Measurements from ENCODE around the gene SLC38A8.

Gene SLC38A8

DNA sequence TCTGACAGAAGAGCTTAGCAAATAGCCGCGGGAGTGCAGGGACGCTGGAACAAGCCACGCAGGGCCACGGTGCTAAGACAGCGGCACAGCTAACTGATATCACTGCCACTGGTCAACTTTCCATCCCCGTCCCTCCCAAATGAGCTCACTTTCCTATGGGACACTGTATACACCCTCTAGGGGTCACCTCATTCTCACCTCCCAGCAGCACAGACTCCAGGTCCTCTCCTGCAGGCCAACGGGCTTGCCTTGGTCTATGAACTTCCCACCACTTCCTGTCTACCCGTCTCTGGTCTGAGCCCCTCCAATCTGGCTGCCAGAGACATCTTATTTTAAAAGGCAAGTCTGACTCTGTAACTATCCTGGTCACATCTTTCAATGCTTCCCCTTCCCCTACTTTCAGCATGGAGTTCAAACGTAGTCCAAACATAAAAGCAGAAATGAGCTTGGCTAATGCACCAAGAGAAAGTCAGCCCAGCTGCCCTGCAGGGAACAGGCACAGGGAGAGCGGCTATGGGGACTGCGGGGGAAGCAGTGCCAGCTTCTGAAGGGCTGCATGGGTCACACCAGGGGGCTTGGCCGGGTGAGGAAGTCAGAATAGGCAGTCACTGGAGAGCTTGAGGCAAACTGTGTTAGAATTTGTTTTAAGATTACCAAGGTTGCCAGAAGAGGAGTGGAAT lies 26.3 kb upstream of the SLC38A8 start:
- Histone ChIP-seq H3K27ac (ENCODE audit: low read depth, low read length) (no peak overlapping the region), H3K9me3 (ENCODE audit: control insufficient read depth, insufficient read depth, low read depth, low read length) (no peaks in the 10 kb centered on the region), H3K9ac (ENCODE audit: low read length) (no peak overlapping the region), H3K4me1 (ENCODE audit: control insufficient read depth, insufficient read depth, low read length) (no peaks in the 10 kb centered on the region), H3K27me3 (ENCODE audit: control insufficient read depth, insufficient read depth, low read length) (no peaks in the 10 kb centered on the region), H3K36me3 (ENCODE audit: control insufficient read depth, insufficient read depth, low read length) (peaks cover 66% of the 10 kb centered on the region), H3K4me3 (ENCODE audit: low read depth, low read length) (no peak overlapping the region)

DNA sequence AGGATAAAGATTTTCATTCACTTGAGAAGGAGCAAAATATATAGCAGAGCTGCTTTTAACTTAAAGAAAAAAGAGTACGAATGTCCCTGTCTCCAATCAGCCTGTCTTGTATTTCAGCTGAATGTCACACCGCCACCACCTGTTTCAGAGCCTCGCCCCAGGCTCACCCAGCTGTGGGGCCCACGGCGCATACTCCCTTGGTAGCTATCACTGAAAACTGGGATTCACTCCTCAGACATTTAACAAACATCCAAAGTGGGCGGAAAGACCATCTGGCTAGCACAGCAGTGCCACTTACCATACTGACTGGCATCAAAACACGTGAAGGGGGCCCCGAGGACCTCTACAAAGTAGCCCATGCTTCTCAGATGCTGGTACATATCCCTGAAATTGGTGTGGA lies 25.4 kb upstream of the SLC38A8 start:
- H3K27me3 ChIP-seq (ENCODE audit: control insufficient read depth, insufficient read depth, low read length), result no peaks in the 10 kb centered on the region
- peaks cover 2% of the 10 kb centered on the region for H3K4me1 ChIP-seq (ENCODE audit: control insufficient read depth, insufficient read depth, low read length)
- H3K9me3 ChIP-seq (ENCODE audit: control insufficient read depth, insufficient read depth, low read depth, low read length), result no peaks in the 10 kb centered on the region
- H3K4me3 ChIP-seq (ENCODE audit: low read depth, low read length), result no peak overlapping the region
- peaks cover 61% of the 10 kb centered on the region for H3K36me3 ChIP-seq (ENCODE audit: control insufficient read depth, insufficient read depth, low read length)
- no peak overlapping the region for H3K27ac ChIP-seq (ENCODE audit: low read depth, low read length)
- H3K9ac ChIP-seq (ENCODE audit: low read length), result no peak overlapping the region

DNA sequence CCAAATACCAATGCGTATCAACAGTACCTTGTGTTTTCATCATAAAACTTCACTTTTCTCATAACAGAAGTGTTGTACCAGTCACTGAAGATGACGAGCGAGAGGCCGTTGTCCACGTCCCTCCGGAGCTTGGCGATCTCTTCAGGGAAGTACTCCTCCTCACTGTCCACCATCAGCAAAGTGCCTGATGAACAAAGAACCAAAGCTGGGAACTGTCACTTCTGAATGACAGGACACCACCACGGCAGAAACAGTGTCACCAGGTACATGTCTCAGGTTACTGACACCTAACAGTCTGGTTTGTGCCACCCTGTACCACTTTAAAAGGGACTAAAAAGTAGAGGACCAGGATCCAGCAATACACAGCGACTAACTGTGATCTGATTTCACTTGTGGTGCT lies 25.0 kb upstream of the SLC38A8 start:
- Histone ChIP-seq H3K4me1 (ENCODE audit: control insufficient read depth, insufficient read depth, low read length) (peaks cover 4% of the 10 kb centered on the region), H3K27me3 (ENCODE audit: control insufficient read depth, insufficient read depth, low read length) (no peaks in the 10 kb centered on the region), H3K9me3 (ENCODE audit: control insufficient read depth, insufficient read depth, low read depth, low read length) (no peaks in the 10 kb centered on the region), H3K27ac (ENCODE audit: low read depth, low read length) (no peak overlapping the region), H3K9ac (ENCODE audit: low read length) (no peak overlapping the region), H3K36me3 (ENCODE audit: control insufficient read depth, insufficient read depth, low read length) (peaks cover 57% of the 10 kb centered on the region), H3K4me3 (ENCODE audit: low read depth, low read length) (no peak overlapping the region)

DNA sequence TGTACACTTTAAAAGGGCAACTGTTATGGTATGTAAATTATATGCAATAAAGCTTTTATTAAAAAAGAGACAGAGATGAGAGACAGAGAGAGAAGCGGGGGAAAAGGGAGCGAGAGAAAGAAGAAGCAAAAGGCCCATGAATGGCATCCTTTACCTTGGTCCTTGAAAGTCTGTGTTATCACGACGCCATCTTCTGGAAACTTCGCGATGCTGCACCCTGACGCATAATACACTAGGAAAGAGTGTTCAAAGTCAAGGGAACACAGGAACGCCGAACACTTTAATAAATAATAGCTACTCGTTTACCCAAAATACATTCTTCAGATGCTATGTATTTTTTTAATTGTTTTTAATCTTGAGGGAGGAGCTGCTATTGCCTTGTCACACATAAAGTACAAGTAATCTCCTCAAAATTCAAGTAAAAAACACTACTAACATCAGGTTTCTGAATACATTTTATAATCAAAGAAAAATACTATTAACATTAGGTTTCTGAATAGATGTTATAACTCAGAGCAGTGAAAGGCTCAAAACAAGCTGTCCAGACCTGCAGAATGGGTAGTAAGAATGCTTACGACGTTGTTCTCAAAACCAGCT lies 23.0 kb upstream of the SLC38A8 start:
- H3K4me3 ChIP-seq (ENCODE audit: low read depth, low read length), result no peak overlapping the region
- no peak overlapping the region for H3K27ac ChIP-seq (ENCODE audit: low read depth, low read length)
- peaks cover 65% of the 10 kb centered on the region for H3K36me3 ChIP-seq (ENCODE audit: control insufficient read depth, insufficient read depth, low read length)
- H3K9ac ChIP-seq (ENCODE audit: low read length), result no peak overlapping the region
- H3K4me1 ChIP-seq (ENCODE audit: control insufficient read depth, insufficient read depth, low read length), result peaks cover 8% of the 10 kb centered on the region
- no peaks in the 10 kb centered on the region for H3K9me3 ChIP-seq (ENCODE audit: control insufficient read depth, insufficient read depth, low read depth, low read length)
- no peaks in the 10 kb centered on the region for H3K27me3 ChIP-seq (ENCODE audit: control insufficient read depth, insufficient read depth, low read length)

DNA sequence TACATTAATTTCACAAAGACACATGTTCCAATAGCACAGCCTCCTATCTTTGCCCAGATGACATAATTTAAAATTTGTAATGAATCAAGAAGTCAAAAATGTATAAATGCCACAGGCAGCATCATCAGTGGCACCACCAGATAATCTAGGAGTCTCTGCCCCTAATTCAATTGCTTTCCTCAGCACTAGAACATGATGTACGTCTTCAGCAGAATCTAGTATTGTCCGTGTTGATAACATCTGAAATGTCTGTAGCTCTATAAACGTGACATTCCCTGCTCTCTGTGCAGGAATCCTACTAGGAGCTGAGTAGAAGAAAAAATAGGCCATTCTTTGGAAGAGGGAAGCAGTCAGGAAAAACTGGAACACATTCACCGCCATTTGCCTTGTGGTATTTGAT lies 21.4 kb upstream of the SLC38A8 start:
- no peaks in the 10 kb centered on the region for H3K9me3 ChIP-seq (ENCODE audit: control insufficient read depth, insufficient read depth, low read depth, low read length)
- H3K9ac ChIP-seq (ENCODE audit: low read length), result no peak overlapping the region
- no peak overlapping the region for H3K4me3 ChIP-seq (ENCODE audit: low read depth, low read length)
- H3K27ac ChIP-seq (ENCODE audit: low read depth, low read length), result no peak overlapping the region
- no peaks in the 10 kb centered on the region for H3K27me3 ChIP-seq (ENCODE audit: control insufficient read depth, insufficient read depth, low read length)
- H3K36me3 ChIP-seq (ENCODE audit: control insufficient read depth, insufficient read depth, low read length), result peaks cover 64% of the 10 kb centered on the region
- peaks cover 8% of the 10 kb centered on the region for H3K4me1 ChIP-seq (ENCODE audit: control insufficient read depth, insufficient read depth, low read length)

DNA sequence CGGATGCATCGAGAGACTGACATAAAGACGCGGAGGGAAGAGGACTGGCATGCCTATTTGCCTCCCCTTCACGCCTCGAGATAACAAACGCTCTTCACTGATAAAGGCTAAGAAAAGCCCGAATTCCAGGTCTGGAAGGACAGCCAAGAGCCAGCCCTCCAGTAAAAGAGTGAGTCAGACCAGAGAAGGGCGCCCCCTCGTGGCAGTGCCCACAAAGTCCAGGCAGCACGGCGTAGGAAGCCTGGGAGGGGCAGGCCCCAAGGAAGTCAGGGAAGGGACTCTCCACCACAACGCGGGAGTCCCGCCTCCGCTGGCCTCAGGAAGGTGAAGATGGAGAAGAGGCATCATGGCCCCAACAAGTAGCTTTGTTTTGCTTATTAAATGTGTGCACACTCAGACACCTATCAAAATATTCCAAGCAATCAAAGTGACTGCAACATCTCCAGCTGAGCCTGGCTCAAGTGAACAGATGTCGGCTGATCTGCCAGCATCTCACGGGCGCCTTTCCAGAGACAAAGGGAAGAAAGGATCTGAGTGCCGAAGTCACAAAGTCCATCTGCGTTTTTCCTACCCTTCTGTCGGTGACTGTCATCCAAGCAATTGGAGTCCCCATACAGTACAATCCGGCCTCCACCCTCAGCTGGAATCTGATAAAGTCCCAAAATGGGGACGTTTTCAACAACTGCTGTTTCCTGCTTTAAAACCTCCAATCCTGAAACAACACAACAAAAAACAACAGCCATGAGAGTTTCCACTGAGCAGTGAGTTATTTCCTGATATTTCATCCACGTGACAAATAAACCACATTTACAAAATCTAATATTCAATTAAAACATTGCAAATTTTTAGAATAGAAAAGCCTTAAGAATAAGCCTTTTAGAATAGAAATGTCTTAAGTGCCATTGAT lies 20.4 kb upstream of the SLC38A8 start:
- no peak overlapping the region for H3K27ac ChIP-seq (ENCODE audit: low read depth, low read length)
- H3K36me3 ChIP-seq (ENCODE audit: control insufficient read depth, insufficient read depth, low read length), result peaks cover 64% of the 10 kb centered on the region
- no peaks in the 10 kb centered on the region for H3K9me3 ChIP-seq (ENCODE audit: control insufficient read depth, insufficient read depth, low read depth, low read length)
- H3K4me1 ChIP-seq (ENCODE audit: control insufficient read depth, insufficient read depth, low read length), result peaks cover 8% of the 10 kb centered on the region
- no peak overlapping the region for H3K9ac ChIP-seq (ENCODE audit: low read length)
- H3K4me3 ChIP-seq (ENCODE audit: low read depth, low read length), result no peak overlapping the region
- H3K27me3 ChIP-seq (ENCODE audit: control insufficient read depth, insufficient read depth, low read length), result no peaks in the 10 kb centered on the region

DNA sequence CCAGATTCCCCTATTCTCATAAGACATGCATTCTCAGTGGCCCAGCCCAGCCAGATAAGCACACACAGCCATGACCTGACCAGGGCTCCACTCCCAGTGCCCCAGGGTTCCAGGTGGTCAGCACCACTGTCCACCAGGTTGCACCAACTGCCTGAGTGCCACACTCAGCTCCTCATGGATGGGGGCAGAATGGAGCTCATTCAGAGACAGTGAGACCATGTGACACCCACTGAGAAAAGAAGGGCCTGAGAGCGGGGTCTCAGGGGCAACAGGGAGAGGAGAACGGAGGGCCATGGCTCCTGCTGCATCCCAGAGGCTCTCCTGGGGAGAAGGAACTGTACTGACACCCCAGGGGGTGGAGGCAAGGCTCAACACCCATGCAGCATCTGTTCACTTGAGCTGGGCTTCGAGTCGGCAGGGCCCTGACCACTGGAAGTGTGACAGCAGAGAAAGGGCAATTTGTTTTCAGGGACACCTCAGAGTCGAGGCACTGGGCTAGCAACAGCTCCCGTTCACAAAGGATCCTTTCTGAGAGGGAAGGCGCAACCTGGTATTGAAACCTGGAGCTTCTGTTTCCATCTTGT lies 18.7 kb upstream of the SLC38A8 start:
- Histone ChIP-seq H3K27ac (ENCODE audit: low read depth, low read length) (no peak overlapping the region), H3K9me3 (ENCODE audit: control insufficient read depth, insufficient read depth, low read depth, low read length) (no peaks in the 10 kb centered on the region), H3K4me3 (ENCODE audit: low read depth, low read length) (no peak overlapping the region), H3K9ac (ENCODE audit: low read length) (no peak overlapping the region), H3K4me1 (ENCODE audit: control insufficient read depth, insufficient read depth, low read length) (peaks cover 10% of the 10 kb centered on the region), H3K36me3 (ENCODE audit: control insufficient read depth, insufficient read depth, low read length) (peaks cover 59% of the 10 kb centered on the region), H3K27me3 (ENCODE audit: control insufficient read depth, insufficient read depth, low read length) (no peaks in the 10 kb centered on the region)

DNA sequence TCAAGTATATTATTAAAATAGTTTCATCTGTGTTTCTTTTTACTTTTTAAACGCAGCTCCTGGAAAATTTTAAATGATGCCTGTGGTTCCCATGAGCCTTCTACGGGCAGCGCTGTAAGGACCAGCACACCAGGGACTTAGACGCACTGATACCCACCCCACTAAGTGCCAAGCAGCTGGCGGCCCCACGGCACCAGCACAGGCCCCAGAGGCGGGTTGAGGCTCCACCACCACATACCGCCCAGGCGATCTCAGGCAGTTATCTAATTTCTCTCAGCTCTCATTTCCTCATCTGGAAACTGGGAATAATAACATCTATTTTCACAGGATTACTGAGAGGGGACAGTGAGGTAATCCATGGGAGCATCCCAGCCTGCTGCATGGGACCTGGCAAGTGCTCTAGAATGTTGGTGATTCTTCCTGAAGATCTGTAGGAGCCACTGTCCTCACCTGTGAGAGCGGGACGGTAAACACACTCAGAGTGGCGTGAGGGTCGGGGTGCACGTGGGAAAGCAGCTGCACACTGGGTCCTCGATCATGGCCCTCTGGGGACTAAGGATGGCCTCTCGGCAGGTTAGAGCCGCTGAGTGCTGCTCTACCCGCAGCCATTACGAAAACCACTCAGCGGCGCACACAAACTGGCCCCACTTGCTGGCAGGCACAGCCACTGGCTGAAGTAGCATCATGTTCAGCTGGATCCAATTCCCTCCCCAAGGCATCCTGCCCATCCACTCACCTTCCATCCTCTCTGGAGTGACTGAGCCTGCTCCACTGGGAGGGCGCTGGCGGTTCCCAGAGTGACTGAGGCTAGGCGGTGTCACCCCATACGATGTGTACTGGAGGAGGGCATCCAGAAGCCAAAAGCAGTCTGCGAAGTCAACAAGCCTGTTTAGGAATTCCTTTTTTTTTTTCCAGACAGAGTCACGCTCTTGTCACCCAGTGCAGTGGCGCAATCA lies 17.6 kb upstream of the SLC38A8 start:
- Histone ChIP-seq H3K9me3 (ENCODE audit: control insufficient read depth, insufficient read depth, low read depth, low read length) (no peaks in the 10 kb centered on the region), H3K36me3 (ENCODE audit: control insufficient read depth, insufficient read depth, low read length) (peaks cover 65% of the 10 kb centered on the region), H3K27ac (ENCODE audit: low read depth, low read length) (no peak overlapping the region), H3K4me1 (ENCODE audit: control insufficient read depth, insufficient read depth, low read length) (peaks cover 19% of the 10 kb centered on the region), H3K4me3 (ENCODE audit: low read depth, low read length) (no peak overlapping the region), H3K9ac (ENCODE audit: low read length) (no peak overlapping the region), H3K27me3 (ENCODE audit: control insufficient read depth, insufficient read depth, low read length) (no peaks in the 10 kb centered on the region)

DNA sequence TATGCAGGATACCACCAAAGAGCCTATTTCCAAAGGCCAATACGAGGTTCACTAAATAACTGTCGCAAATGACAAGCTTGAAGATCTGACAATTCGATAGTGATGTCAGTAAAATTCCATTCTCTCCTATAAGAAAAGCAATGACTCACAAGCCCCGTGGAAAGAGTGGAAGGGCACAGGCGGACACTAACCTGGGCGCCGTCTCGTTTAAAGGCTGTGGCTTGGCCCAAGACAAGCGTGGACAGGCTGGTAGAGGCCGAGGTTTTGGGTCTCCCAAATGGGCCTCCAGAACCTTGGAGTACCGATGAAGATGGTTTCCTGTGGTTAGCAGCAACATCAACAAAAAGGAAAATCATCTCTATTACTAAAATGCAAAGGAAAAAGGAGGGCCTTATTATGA lies 16.5 kb upstream of the SLC38A8 start:
- no peak overlapping the region for H3K4me3 ChIP-seq (ENCODE audit: low read depth, low read length)
- H3K4me1 ChIP-seq (ENCODE audit: control insufficient read depth, insufficient read depth, low read length), result peaks cover 27% of the 10 kb centered on the region
- peaks cover 67% of the 10 kb centered on the region for H3K36me3 ChIP-seq (ENCODE audit: control insufficient read depth, insufficient read depth, low read length)
- H3K27ac ChIP-seq (ENCODE audit: low read depth, low read length), result no peak overlapping the region
- no peak overlapping the region for H3K9ac ChIP-seq (ENCODE audit: low read length)
- H3K27me3 ChIP-seq (ENCODE audit: control insufficient read depth, insufficient read depth, low read length), result no peaks in the 10 kb centered on the region
- no peaks in the 10 kb centered on the region for H3K9me3 ChIP-seq (ENCODE audit: control insufficient read depth, insufficient read depth, low read depth, low read length)

DNA sequence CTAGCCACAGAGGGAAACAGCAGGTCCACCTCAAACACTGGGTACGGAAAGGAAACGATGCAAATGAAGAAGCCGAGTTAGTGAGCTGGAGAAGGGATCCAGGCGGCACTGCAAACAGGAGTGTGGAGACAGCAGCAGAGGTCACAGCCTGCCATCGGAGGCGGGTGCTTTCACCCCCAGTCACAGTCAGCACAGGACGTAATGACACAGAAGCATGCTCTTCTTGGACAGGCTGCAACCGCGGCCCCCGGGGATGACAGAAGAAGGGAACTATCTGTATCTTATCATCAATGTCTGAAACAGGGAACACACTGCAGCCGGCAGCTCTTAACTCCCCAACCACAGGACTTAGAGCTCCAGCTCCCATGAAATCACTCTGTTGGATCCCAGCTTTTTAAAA lies 16.1 kb upstream of the SLC38A8 start:
- no peaks in the 10 kb centered on the region for H3K27me3 ChIP-seq (ENCODE audit: control insufficient read depth, insufficient read depth, low read length)
- H3K4me1 ChIP-seq (ENCODE audit: control insufficient read depth, insufficient read depth, low read length), result peaks cover 27% of the 10 kb centered on the region
- H3K4me3 ChIP-seq (ENCODE audit: low read depth, low read length), result no peak overlapping the region
- no peaks in the 10 kb centered on the region for H3K9me3 ChIP-seq (ENCODE audit: control insufficient read depth, insufficient read depth, low read depth, low read length)
- no peak overlapping the region for H3K9ac ChIP-seq (ENCODE audit: low read length)
- peaks cover 69% of the 10 kb centered on the region for H3K36me3 ChIP-seq (ENCODE audit: control insufficient read depth, insufficient read depth, low read length)
- no peak overlapping the region for H3K27ac ChIP-seq (ENCODE audit: low read depth, low read length)
